ENCODE data around the gene GALNT14.

The GALNT14 gene

GRCh38 chr2:31134480-31134879 lies 3.8 kb downstream of the GALNT14 start:
- DNase-seq (ENCODE audit: low read depth) = no peak

- no peak for DNase-seq (ENCODE audit: low read depth)
Measured at GRCh38 chr2:31132786-31133185, 5.5 kb downstream of the GALNT14 start.

- DNase-seq (ENCODE audit: low read depth) = no peak
Measured at GRCh38 chr2:31131871-31132270, 6.4 kb downstream of the GALNT14 start.

- DNase-seq (ENCODE audit: low read depth) = no peak
Measured at GRCh38 chr2:31129375-31130171, 8.7 kb downstream of the GALNT14 start.

GRCh38 chr2:31127931-31128330 lies 10.3 kb downstream of the GALNT14 start:
- DNase-seq (ENCODE audit: low read depth) = no peak

GRCh38 chr2:31125918-31126695 lies 12.1 kb downstream of the GALNT14 start:
- DNase-seq (ENCODE audit: low read depth) = no peak

GRCh38 chr2:31124904-31125303 lies 13.3 kb downstream of the GALNT14 start:
- DNase-seq (ENCODE audit: low read depth) = no peak

- DNase-seq (ENCODE audit: low read depth) = no peak
Measured at GRCh38 chr2:31122133-31122532, 16.1 kb downstream of the GALNT14 start.

- no peak for DNase-seq (ENCODE audit: low read depth)
Measured at GRCh38 chr2:31113765-31114164, 24.5 kb downstream of the GALNT14 start.

- DNase-seq (ENCODE audit: low read depth) = no peak
Measured at GRCh38 chr2:31112544-31112943, 25.7 kb downstream of the GALNT14 start.

- DNase-seq (ENCODE audit: low read depth) = no peak
Measured at GRCh38 chr2:31110998-31111397, 27.2 kb downstream of the GALNT14 start.

- no peak for DNase-seq (ENCODE audit: low read depth)
Measured at GRCh38 chr2:31110431-31110830, 27.8 kb downstream of the GALNT14 start.

- no peak for DNase-seq (ENCODE audit: low read depth)
Measured at GRCh38 chr2:31109633-31110192, 28.5 kb downstream of the GALNT14 start.

- no peak for DNase-seq (ENCODE audit: low read depth)
Measured at GRCh38 chr2:31108561-31109286, 29.5 kb downstream of the GALNT14 start.

- no peak for DNase-seq (ENCODE audit: low read depth)
Measured at GRCh38 chr2:31107591-31108300, 30.5 kb downstream of the GALNT14 start.

GRCh38 chr2:31101701-31102100 lies 36.5 kb downstream of the GALNT14 start:
- no peak for DNase-seq (ENCODE audit: low read depth)

- no peak for DNase-seq (ENCODE audit: low read depth)
Measured at GRCh38 chr2:31097962-31098613, 40.2 kb downstream of the GALNT14 start.

- no peak for DNase-seq (ENCODE audit: low read depth)
Measured at GRCh38 chr2:31090188-31090587, 48.1 kb downstream of the GALNT14 start.

- no peak for DNase-seq (ENCODE audit: low read depth)
Measured at GRCh38 chr2:31089645-31090044, 48.6 kb downstream of the GALNT14 start.

- DNase-seq (ENCODE audit: low read depth) = no peak
Measured at GRCh38 chr2:31088504-31089195, 49.6 kb downstream of the GALNT14 start.

- DNase-seq (ENCODE audit: low read depth) = no peak
Measured at GRCh38 chr2:31087491-31087890, 50.7 kb downstream of the GALNT14 start.
